ENCODE measurements around the gene NUP42. TPM values are rescaled to one million over a fixed set of nuclear protein-coding genes. Genes with fewer than 3 reads are reported as not detected.

Gene NUP42
- total and polyA plus RNA-seq, 9 of the 15 experiments (the other 6 are each of a cell fraction or from before 2014, with no cell fraction given) = 41.8 to 86.4 (median 71.2) TPM

GRCh38 chr7:23191022-23191421 is 9.2 kb downstream of the NUP42 start (continued):
- no peak for TF ChIP-seq ARID4B (CRISPR knock-in tag; IDR thresholded peaks at IDR 0.05)
- TF ChIP-seq HMGXB4 (CRISPR knock-in tag; IDR thresholded peaks at IDR 0.05) = no peak
- 0 out of 2 replicates have a peak, but pooled peaks have one; percentile 56 for TF ChIP-seq FOXP1 (CRISPR knock-in tag; IDR thresholded peaks at IDR 0.05)
- TF ChIP-seq KHSRP (IDR thresholded peaks at IDR 0.05) = no peak
- TF ChIP-seq TEAD2 (tag; IDR thresholded peaks at IDR 0.05) = 0 out of 2 replicates have a peak, but pooled peaks have one; percentile 13
- no peak for TF ChIP-seq PTTG1 (tag; IDR thresholded peaks at IDR 0.05; ENCODE audit: low read depth)
- no peak for TF ChIP-seq PYGO2 (tag; IDR thresholded peaks at IDR 0.05)
- no peak for TF ChIP-seq PHF21A (IDR thresholded peaks at IDR 0.05; ENCODE audit: borderline replicate concordance, low read depth)
- no peak for TF ChIP-seq CHD1 (IDR thresholded peaks at IDR 0.05; ENCODE audit: low read length)
- no peak for TF ChIP-seq TRIM25 (IDR thresholded peaks at IDR 0.05; ENCODE audit: borderline replicate concordance)
- TF ChIP-seq MLX (CRISPR knock-in tag; conservative IDR thresholded peaks at IDR 0.05) = no peak
- TF ChIP-seq ZNF717 (CRISPR knock-in tag; IDR thresholded peaks at IDR 0.05) = no peak
- TF ChIP-seq AFF4 (CRISPR knock-in tag; IDR thresholded peaks at IDR 0.05) = no peak
- TF ChIP-seq ETV1 (tag; conservative IDR thresholded peaks at IDR 0.05; ENCODE audit: low read depth) = no peak
